Psoas muscle (tissue), 8 donors: Measurements from ENCODE around the gene TERB1. TPM values are rescaled to one million over a fixed set of nuclear protein-coding genes. Genes with fewer than 3 reads are reported as not detected.

Experiments used
- ATAC-seq, 4 donors: fragments of 200-7000 bp; cut with Tn5 transposase; one replicate each; pipeline ENCODE4 v1.9.1; 2020; ENCODE audit warnings: moderate library complexity in 3 of 4, mild to moderate bottlenecking in 2 of 4
- DNase-seq, 2 donors: peaks; one replicate each; pipeline ENCODE4 v3.0.0-alpha.2; 2020
- H3K27ac ChIP-seq: fragments of 200-600 bp; one replicate; pipeline ENCODE4 v1.8.0; 2022
- H3K27me3 ChIP-seq, 3 donors: fragments of 200-600 bp in 1 of 3; one replicate each; pipeline versions ENCODE4 v1.6.1 to v1.8.0; 2013 to 2022; ENCODE audit warnings: low read length in 2 of 3, mild to moderate bottlenecking in 2 of 3, moderate library complexity in 1 of 3; ENCODE audit not compliant: insufficient read depth in 3 of 3
- H3K36me3 ChIP-seq, 2 donors: fragments of 200-600 bp in 1 of 2; one replicate each; pipeline versions ENCODE4 v1.6.1 to v1.8.0; 2013 to 2022; ENCODE audit warnings: low read depth in 1 of 2, mild to moderate bottlenecking in 1 of 2, moderate library complexity in 1 of 2; ENCODE audit not compliant: insufficient read depth in 1 of 2
- H3K4me1 ChIP-seq: fragments of 200-600 bp; one replicate; pipeline ENCODE4 v1.8.0; 2022
- H3K4me3 ChIP-seq: fragments of 200-600 bp; one replicate; pipeline ENCODE4 v1.8.0; 2022; ENCODE audit warnings: mild to moderate bottlenecking
- H3K9me3 ChIP-seq: fragments of 200-600 bp; one replicate; pipeline ENCODE4 v1.8.0; 2022
- WGBS, 3 donors: extraction: QIAGEN DNeasy Blood & Tissue Kit; methylation state at CpG; one replicate each; pipeline versions ENCODE4 v1.1.6 to v1.1.7; 2013; 5-methylcytosine and 5-hydroxymethylcytosine counted together
- intact Hi-C, 2 donors: fragments of 100-400 bp; cut with DNase I; formaldehyde crosslinking; loops; one replicate each; pipeline versions ENCODE4 v1.11.0 to v1.14.2; 2022
- polyA plus RNA-seq, 3 donors: library from polyadenylated mRNA; stranded (reverse); fragments of 200-250 nt; gene quantifications; one replicate each; pipeline ENCODE4 v1.2.3, GENCODE V29; 2013
- total RNA-seq, 4 donors: library from RNA; stranded (reverse); fragmentation: NEBNext Ultra II Directional in 2 of 4; extraction: Animal tissue kit (Norgen Biotek cat#: 25700) in 2 of 4; gene quantifications; one replicate each; pipeline versions ENCODE4 v1.2.1 to v1.2.4, GENCODE V29; 2021 to 2023
- TF ChIP-seq, protein P1 (sequence below): fragments of 200-600 bp; IDR thresholded peaks from one replicate; pipeline ENCODE4 v1.8.0; 2022; ENCODE audit warnings: antibody characterized with exemption
- donor health status: healthy with polysubstance abuse.
- donor health status: DM: no; HTN: no; CAD: no; lungs with moderate emphysema.
- donor health status: Bipolar disorder and iron deficiency.
- donor health status: healthy.
- donor health status: DM: yes; HTN: yes; CAD: no.
- donor health status: DM: no; HTN: no; CAD: no.
- donor health status: DM: no; HTN: no; CAD: no.
- donor health status: DM: yes; HTN: yes; CAD: no.

The TERB1 gene
- total and polyA plus RNA-seq, 7 donors: 0.26 TPM; not detected in 6

DNA sequence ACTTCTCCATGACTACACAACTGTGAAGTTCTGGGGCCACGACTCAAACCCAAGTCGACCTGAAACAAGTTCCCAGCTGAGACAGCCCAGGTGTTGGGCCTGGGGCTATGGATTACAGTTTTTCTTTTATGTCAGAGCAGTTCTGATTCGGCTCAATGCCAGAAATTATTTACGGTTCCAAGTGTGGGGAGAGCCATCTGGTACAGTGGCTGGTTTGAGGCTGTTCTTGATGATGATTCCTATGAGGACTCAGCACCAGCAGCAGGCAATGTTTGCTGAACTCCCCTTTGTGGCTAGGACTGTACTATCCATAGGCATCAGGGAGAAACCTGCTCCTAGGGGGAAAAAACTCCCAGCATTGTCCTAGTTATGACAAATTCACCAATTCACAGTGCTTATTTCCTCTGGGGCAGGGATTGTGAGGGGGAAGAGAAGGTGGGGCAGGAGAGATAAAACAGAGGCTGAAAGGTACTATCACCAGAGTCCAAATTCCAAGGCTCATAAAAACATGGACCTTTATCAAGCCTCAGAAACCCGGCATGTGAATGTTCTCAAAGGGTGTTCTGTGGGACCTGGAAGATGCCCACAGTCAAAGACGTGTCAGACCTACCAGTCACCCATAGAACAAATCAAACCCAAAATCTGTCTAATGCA lies 86.6 kb downstream of the TERB1 start:
- intact Hi-C loops: no loop called here
- no peak for DNase-seq
- Histone ChIP-seq H3K36me3 (peaks cover 0 to 11% of the 10 kb centered on the region in 2 donors), H3K27ac (no peak overlapping the region), H3K4me1 (peaks cover 8% of the 10 kb centered on the region), H3K4me3 (no peak overlapping the region), H3K27me3 (no peaks in the 10 kb centered on the region), H3K9me3 (no peaks in the 10 kb centered on the region)
- 30 to 46% (median 38%) methylated on average over 6 of the region's 6 CpGs for WGBS, 3 donors
- no peak for ATAC-seq
- TF ChIP-seq, protein P1, sequence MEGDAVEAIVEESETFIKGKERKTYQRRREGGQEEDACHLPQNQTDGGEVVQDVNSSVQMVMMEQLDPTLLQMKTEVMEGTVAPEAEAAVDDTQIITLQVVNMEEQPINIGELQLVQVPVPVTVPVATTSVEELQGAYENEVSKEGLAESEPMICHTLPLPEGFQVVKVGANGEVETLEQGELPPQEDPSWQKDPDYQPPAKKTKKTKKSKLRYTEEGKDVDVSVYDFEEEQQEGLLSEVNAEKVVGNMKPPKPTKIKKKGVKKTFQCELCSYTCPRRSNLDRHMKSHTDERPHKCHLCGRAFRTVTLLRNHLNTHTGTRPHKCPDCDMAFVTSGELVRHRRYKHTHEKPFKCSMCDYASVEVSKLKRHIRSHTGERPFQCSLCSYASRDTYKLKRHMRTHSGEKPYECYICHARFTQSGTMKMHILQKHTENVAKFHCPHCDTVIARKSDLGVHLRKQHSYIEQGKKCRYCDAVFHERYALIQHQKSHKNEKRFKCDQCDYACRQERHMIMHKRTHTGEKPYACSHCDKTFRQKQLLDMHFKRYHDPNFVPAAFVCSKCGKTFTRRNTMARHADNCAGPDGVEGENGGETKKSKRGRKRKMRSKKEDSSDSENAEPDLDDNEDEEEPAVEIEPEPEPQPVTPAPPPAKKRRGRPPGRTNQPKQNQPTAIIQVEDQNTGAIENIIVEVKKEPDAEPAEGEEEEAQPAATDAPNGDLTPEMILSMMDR: no peak

DNA sequence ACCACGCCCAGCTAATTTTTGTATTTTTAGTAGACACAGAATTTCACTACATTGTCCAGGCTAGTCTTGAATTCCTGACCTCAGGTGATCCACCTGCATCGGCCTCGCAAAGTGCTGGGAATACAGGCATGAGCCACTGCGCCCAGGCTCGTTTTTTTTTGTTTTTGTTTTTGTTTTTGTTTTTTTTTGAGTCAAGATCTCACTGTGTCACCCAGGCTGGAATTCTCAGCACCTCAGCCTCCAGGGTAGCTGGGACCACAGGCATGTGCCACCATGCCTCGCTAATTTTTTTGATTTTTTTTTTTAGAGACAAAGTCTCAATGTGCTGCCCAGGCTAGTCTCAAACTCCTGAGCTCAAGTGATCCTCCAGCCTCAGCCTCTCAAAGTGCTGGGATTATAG lies 87.3 kb downstream of the TERB1 start:
- no peak for ATAC-seq
- WGBS, 3 donors: 85 to 90% (median 87%) methylated on average over 6 of the region's 6 CpGs
- TF ChIP-seq, protein P1: no peak

DNA sequence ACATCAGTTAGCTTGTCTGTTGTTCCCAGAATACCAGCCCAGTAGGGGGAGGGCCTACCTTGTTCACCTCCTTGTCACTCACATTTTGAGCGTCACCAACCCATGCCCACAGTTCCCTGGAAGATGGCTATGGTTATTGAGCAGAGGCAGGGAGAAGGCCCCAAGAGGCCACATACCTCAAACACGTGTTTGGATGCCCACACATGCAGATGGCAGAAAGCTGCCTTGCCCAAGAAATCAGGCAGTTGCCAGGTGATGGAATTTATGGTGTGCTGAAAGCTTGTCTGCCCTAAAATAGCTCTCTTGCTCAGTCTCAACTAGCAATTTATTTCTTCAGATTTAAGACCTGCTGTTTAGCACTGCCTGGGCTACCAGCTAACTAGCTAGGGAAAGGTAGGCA lies 88.3 kb downstream of the TERB1 start:
- DNase-seq: peak; percentile 22 to 70
- peak overlapping the region; percentile 7 for H3K4me3 ChIP-seq
- intact Hi-C loops: no loop called here
- H3K9me3 ChIP-seq: no peaks in the 10 kb centered on the region
- peak; percentile 90 to 92 (median 90) for ATAC-seq
- H3K36me3 ChIP-seq: no peaks in the 10 kb centered on the region
- TF ChIP-seq, protein P1: no peak
- H3K27ac ChIP-seq: peak overlapping the region; percentile 56
- no peaks in the 10 kb centered on the region for H3K27me3 ChIP-seq
- peaks cover 8% of the 10 kb centered on the region for H3K4me1 ChIP-seq
- 19 to 21% (median 20%) methylated on average over 2 of the region's 2 CpGs for WGBS, 3 donors

More for the DNA sequence above, 87.3 kb downstream of the TERB1 start:
- Histone ChIP-seq H3K27me3 (no peaks in the 10 kb centered on the region), H3K4me3 (no peak overlapping the region), H3K27ac (no peak overlapping the region), H3K4me1 (peaks cover 8% of the 10 kb centered on the region), H3K9me3 (no peaks in the 10 kb centered on the region), H3K36me3 (peaks cover 0 to 7% of the 10 kb centered on the region in 2 donors)
- intact Hi-C loops: no loop called here
- DNase-seq: no peak

DNA sequence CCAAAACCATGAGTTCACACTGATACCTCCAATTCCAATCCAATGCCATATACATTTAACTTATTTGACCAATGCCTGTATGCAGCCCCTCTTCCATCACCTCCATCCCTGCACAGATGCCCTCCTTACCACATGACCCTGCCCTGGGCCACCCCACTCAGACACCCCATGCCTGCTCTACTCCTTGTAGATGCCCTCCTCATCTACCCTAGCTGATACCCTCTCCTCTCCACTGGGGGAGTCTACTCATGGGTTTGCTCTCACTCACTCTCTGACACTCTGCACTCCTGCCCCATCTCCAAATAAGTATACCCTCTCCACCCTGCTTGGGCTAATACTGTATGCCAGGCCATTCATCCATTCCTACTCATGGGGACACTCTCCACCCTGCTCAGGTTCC lies 88.9 kb downstream of the TERB1 start:
- TF ChIP-seq, protein P1: no peak
- no peaks in the 10 kb centered on the region for H3K27me3 ChIP-seq
- no peaks in the 10 kb centered on the region for H3K9me3 ChIP-seq
- H3K36me3 ChIP-seq: no peaks in the 10 kb centered on the region
- H3K4me3 ChIP-seq: no peak overlapping the region
- peak; percentile 17 to 24 (median 19) for ATAC-seq
- intact Hi-C loops: no loop called here
- H3K4me1 ChIP-seq: peaks cover 8% of the 10 kb centered on the region
- DNase-seq: no peak
- no peak overlapping the region for H3K27ac ChIP-seq

DNA sequence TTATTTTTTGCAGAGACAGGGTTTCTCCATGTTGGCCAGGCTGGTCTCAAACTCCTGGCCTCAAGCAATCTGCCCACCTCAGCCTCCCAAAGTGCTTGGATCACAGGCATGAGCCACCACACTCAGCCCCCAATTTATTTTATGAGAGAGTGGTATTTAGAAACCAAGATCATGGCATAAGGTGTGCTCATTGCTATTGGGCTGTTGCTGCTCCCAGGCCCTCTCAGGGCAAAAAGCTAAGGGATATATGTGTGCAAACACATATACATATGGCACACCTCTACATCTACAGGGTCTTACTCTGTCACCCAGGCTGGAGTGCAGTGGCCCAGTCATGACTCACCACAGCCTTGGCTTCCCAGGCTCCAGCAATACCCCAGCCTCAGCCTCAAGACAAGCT lies 89.8 kb downstream of the TERB1 start:
- H3K27me3 ChIP-seq: no peaks in the 10 kb centered on the region
- intact Hi-C loops: no loop called here
- H3K4me1 ChIP-seq: peaks cover 8% of the 10 kb centered on the region
- no peak for ATAC-seq
- H3K4me3 ChIP-seq: no peak overlapping the region
- no peaks in the 10 kb centered on the region for H3K36me3 ChIP-seq
- no peaks in the 10 kb centered on the region for H3K9me3 ChIP-seq
- no peak overlapping the region for H3K27ac ChIP-seq
- TF ChIP-seq, protein P1: no peak
- DNase-seq: no peak
